HCT116 (cell line): ENCODE data around the gene TMEM35B. TPM values are rescaled to one million over a fixed set of nuclear protein-coding genes. Genes with fewer than 3 reads are reported as not detected.

Experiments
- ATAC-seq: fragments of 200-7000 bp; cut with Tn5 transposase; 2 replicates; pipeline ENCODE4 v1.9.1; 2020; ENCODE audit warnings: mild to moderate bottlenecking, moderate library complexity
- BruUV-seq: library from RNA; stranded (reverse); fragments of 400-500 nt; replicated peaks from 2 replicates; lab custom pipeline; 2021; lab: Mats Ljungman, UMichigan
- CTCF ChIA-PET: fragments of 300-600 bp; sonication (Branson Sonifier 250); formaldehyde crosslinking; loops from one replicate; lab custom pipeline; 2021; ENCODE audit warnings: antibody characterized with exemption; lab: Charles Lee
- POLR2A ChIA-PET: fragments of 300-600, 350-600 bp; sonication (Branson Sonifier 250); formaldehyde crosslinking; loops from one replicate; lab custom pipeline; 2021; ENCODE audit warnings: antibody characterized with exemption; lab: Charles Lee
- RAD21 ChIA-PET, 2 experiments: fragments of 300-600 bp; sonication (Branson Sonifier 250); formaldehyde crosslinking; loops; one replicate each; lab custom pipeline; 2023; ENCODE audit warnings: low total read pairs in 2 of 2; ENCODE audit not compliant: uncharacterized antibody in 2 of 2, unreplicated experiment in 2 of 2, low non-redundant PET in 1 of 2; lab: Charles Lee
- DNase-seq: peaks from one replicate; pipeline ENCODE4 v3.0.0-alpha.2; 2010; ENCODE audit warnings: low read depth, low spot score
- H2AFZ ChIP-seq: fragments of 200-600 bp; shearing (Covaris generic), sonication (generic); 2 replicates; pipeline ENCODE4 v1.6.1; 2017; ENCODE audit warnings: low read depth, mixed run types, mixed read lengths, antibody characterized with exemption, low read length; ENCODE audit not compliant: poor library complexity, severe bottlenecking
- H3K27ac ChIP-seq: 2 replicates; pipeline ENCODE4 v1.5.1; 2012; ENCODE audit warnings: low read depth, low read length
- H3K27me3 ChIP-seq: fragments of 200-600 bp; sonication (generic); 2 replicates; pipeline ENCODE4 v1.6.1; 2016; ENCODE audit warnings: mixed run types, low read length, mixed read lengths; ENCODE audit not compliant: insufficient read depth
- H3K36me3 ChIP-seq, 2 experiments: fragments of 200-500 bp in 1 of 2; fragments of 200-600 bp in 1 of 2; sonication (Bioruptor generic) in 1 of 2; sonication (generic) in 1 of 2; 2 replicates each; pipeline versions ENCODE4 v1.5.1 to v1.6.1; 2014 to 2016; ENCODE audit warnings: low read length in 2 of 2, inconsistent platforms in 1 of 2, mixed read lengths in 1 of 2, mixed run types in 1 of 2; ENCODE audit not compliant: insufficient read depth in 2 of 2, control insufficient read depth in 1 of 2
- H3K4me1 ChIP-seq, 2 experiments: fragments of 200-600 bp in 1 of 2; sonication (generic) in 1 of 2; 2 replicates each; pipeline versions ENCODE4 v1.5.1 to v1.6.1; 2012 to 2017; ENCODE audit warnings: low read length in 2 of 2, inconsistent platforms in 1 of 2, mild to moderate bottlenecking in 1 of 2, mixed read lengths in 1 of 2, mixed run types in 1 of 2, moderate library complexity in 1 of 2; ENCODE audit not compliant: insufficient read depth in 2 of 2, control insufficient read depth in 1 of 2
- H3K4me2 ChIP-seq: fragments of 200-600 bp; sonication (generic); 2 replicates; pipeline ENCODE4 v1.6.1; 2017; ENCODE audit warnings: mixed run types, low read length, mixed read lengths
- H3K4me3 ChIP-seq, 2 experiments: fragments of 200-600 bp in 1 of 2; sonication (generic) in 1 of 2; replicated peaks in 1 of 2; 2 replicates each; pipeline ENCODE4 v1.5.1; 2011 to 2016; ENCODE audit warnings: low read length in 2 of 2, control low read depth in 1 of 2, low read depth in 1 of 2, mild to moderate bottlenecking in 1 of 2, mixed read lengths in 1 of 2, mixed run types in 1 of 2
- H3K79me2 ChIP-seq: fragments of 200-600 bp; sonication (generic); 2 replicates; pipeline ENCODE4 v1.6.1; 2017; ENCODE audit warnings: mild to moderate bottlenecking, mixed run types, low read length, moderate library complexity, mixed read lengths; ENCODE audit not compliant: insufficient read depth
- H3K9ac ChIP-seq: fragments of 200-600 bp; sonication (generic); 2 replicates; pipeline ENCODE4 v1.6.1; 2016; ENCODE audit warnings: low read length, mixed read lengths
- H3K9me2 ChIP-seq: fragments of 200-600 bp; sonication (generic), shearing (Covaris generic); 2 replicates; pipeline ENCODE4 v1.6.1; 2017; ENCODE audit warnings: mixed run types, mild to moderate bottlenecking, moderate library complexity; ENCODE audit not compliant: insufficient read depth
- H3K9me3 ChIP-seq, 2 experiments: fragments of 200-500 bp in 1 of 2; fragments of 200-600 bp in 1 of 2; sonication (Bioruptor generic) in 1 of 2; sonication (generic) in 1 of 2; 2 replicates each; pipeline ENCODE4 v1.6.1; 2014 to 2017; ENCODE audit warnings: low read length in 2 of 2, mixed read lengths in 2 of 2, inconsistent platforms in 1 of 2, low read depth in 1 of 2, mild to moderate bottlenecking in 1 of 2, mixed run types in 1 of 2, moderate library complexity in 1 of 2; ENCODE audit not compliant: control insufficient read depth in 1 of 2, insufficient read depth in 1 of 2
- H4K20me1 ChIP-seq: fragments of 200-600 bp; sonication (generic), shearing (Covaris generic); 2 replicates; pipeline ENCODE4 v1.6.1; 2017; ENCODE audit warnings: mixed run types, mild to moderate bottlenecking, moderate library complexity; ENCODE audit not compliant: insufficient read depth
- CEBPB ChIP-seq: IDR thresholded peaks from 2 replicates; pipeline ENCODE4 v1.6.1; 2012; ENCODE audit warnings: low read depth
- FOSL1 ChIP-seq: IDR thresholded peaks from 2 replicates; pipeline ENCODE4 v1.6.1; 2012; ENCODE audit warnings: low read depth
- MAX ChIP-seq: IDR thresholded peaks from 2 replicates; pipeline ENCODE4 v1.6.1; 2012
- POLR2AphosphoS5 ChIP-seq: IDR thresholded peaks from 2 replicates; pipeline ENCODE4 v1.6.1; 2011; ENCODE audit warnings: mild to moderate bottlenecking, low read depth, low read length, moderate library complexity
- RAD21 ChIP-seq: IDR thresholded peaks from 2 replicates; pipeline ENCODE4 v1.6.1; 2012; ENCODE audit warnings: low read depth, mild to moderate bottlenecking
- SIN3A ChIP-seq: IDR thresholded peaks from 2 replicates; pipeline ENCODE4 v1.6.1; 2012; ENCODE audit warnings: low read depth
- SRF ChIP-seq: IDR thresholded peaks from 2 replicates; pipeline ENCODE4 v1.6.1; 2012; ENCODE audit warnings: low read depth
- TCF7L2 ChIP-seq: IDR thresholded peaks from 2 replicates; pipeline ENCODE4 v1.7.0; 2011; ENCODE audit warnings: borderline replicate concordance, inconsistent platforms; ENCODE audit not compliant: insufficient read depth, insufficient read length; ENCODE audit errors: extremely low read depth
- ZBTB33 ChIP-seq: IDR thresholded peaks from 2 replicates; pipeline ENCODE4 v1.6.1; 2011; ENCODE audit warnings: mild to moderate bottlenecking, low read length, moderate library complexity; ENCODE audit not compliant: insufficient replicate concordance; ENCODE audit errors: extremely low read depth
- ZFX ChIP-seq: fragments of 450-650 bp; IDR thresholded peaks from 2 replicates; pipeline ENCODE4 v1.6.1; 2017
- intact Hi-C: fragments of 100-400 bp; cut with micrococcal nuclease; formaldehyde crosslinking; loops from 2 replicates; pipeline ENCODE4 v1.10.0; 2022
- total RNA-seq: library from RNA; stranded (reverse); gene quantifications from one replicate; pipeline ENCODE4 v1.2.1, GENCODE V29; 2021; ENCODE audit not compliant: unreplicated experiment

The TMEM35B gene
- total RNA-seq, 1 experiment from 2014 or later: 14.6 TPM

- no peak for ATAC-seq
- Histone ChIP-seq H3K36me3 (no peaks in the 10 kb centered on the region), H3K9me3 (no peaks in the 10 kb centered on the region), H3K9ac (no peak overlapping the region), H3K79me2 (no peaks in the 10 kb centered on the region), H3K27ac (no peak overlapping the region), H3K4me1 (peaks cover 0 to 5% of the 10 kb centered on the region in 2 experiments; a peak in 1 of 4 replicates), H4K20me1 (no peaks in the 10 kb centered on the region), H3K27me3 (no peaks in the 10 kb centered on the region), H3K4me2 (no peak overlapping the region), H2AFZ (no peak overlapping the region), H3K4me3 (no peak overlapping the region), H3K9me2 (no peaks in the 10 kb centered on the region)
- ChIA-PET CTCF (no interaction called here), POLR2A (no interaction called here), RAD21 (no interaction called here)
- no peak for DNase-seq
- intact Hi-C loops: no loop called here
- no TSS peak for BruUV-seq
- TF ChIP-seq CEBPB: no peak
- TF ChIP-seq ZBTB33: no peak
- TF ChIP-seq RAD21: no peak
- TF ChIP-seq SIN3A: no peak
- no peak for TF ChIP-seq FOSL1
- TF ChIP-seq TCF7L2: no peak
These were observed 11.8 kb downstream of the TMEM35B start for GRCh38 chr1:34973326-34973725.

GRCh38 chr1:34970829-34971228 is 14.3 kb downstream of the TMEM35B start:
- no peak overlapping the region for H2AFZ ChIP-seq
- H3K79me2 ChIP-seq: no peaks in the 10 kb centered on the region
- no peaks in the 10 kb centered on the region for H4K20me1 ChIP-seq
- POLR2A ChIA-PET: no interaction called here
- intact Hi-C loops: no loop called here
- H3K36me3 ChIP-seq: no peaks in the 10 kb centered on the region
- ATAC-seq (no peak), DNase-seq (no peak)
- CTCF ChIA-PET: no interaction called here
- H3K9ac ChIP-seq: no peak overlapping the region
- no peaks in the 10 kb centered on the region for H3K27me3 ChIP-seq
- no peaks in the 10 kb centered on the region for H3K9me2 ChIP-seq
- H3K27ac ChIP-seq: no peak overlapping the region
- RAD21 ChIA-PET: no interaction called here
- H3K4me2 ChIP-seq: no peak overlapping the region
- H3K9me3 ChIP-seq: no peaks in the 10 kb centered on the region
- no peak overlapping the region for H3K4me3 ChIP-seq
- BruUV-seq: no TSS peak
- TF ChIP-seq POLR2AphosphoS5 (no peak), ZFX (no peak), ZBTB33 (no peak), FOSL1 (no peak), SRF (no peak), SIN3A (no peak), CEBPB (no peak), MAX (no peak)
- peaks cover 0 to 5% of the 10 kb centered on the region in 2 experiments; a peak in 1 of 4 replicates for H3K4me1 ChIP-seq
